GM18502 (cell line): Measurements from ENCODE around the gene RSPH1.

Experiments used
- ATAC-seq: cut with Tn5 transposase; IDR thresholded peaks from one replicate; pipeline ENCODE4 v1.9.1; 2021; ENCODE audit warnings: mild to moderate bottlenecking; ENCODE audit not compliant: unreplicated experiment, poor library complexity

Gene RSPH1

GRCh38 chr21:42513985-42514882 is 18.2 kb upstream of the RSPH1 start:
- ATAC-seq, result peak; percentile 52

- ATAC-seq, result peak; percentile 60
These were observed 17.3 kb upstream of the RSPH1 start, which contains the start of gene SLC37A1 for GRCh38 chr21:42513151-42513984. TSS of gene SLC37A1 (plus strand) at chr21:42513852. CDS start at chr21:42518455, 4,603 bp downstream.

- ATAC-seq, result no peak
These were observed 16.5 kb upstream of the RSPH1 start for GRCh38 chr21:42512346-42513034.

- no peak for ATAC-seq
These were observed 13.2 kb upstream of the RSPH1 start for GRCh38 chr21:42509244-42509643.

- no peak for ATAC-seq
These were observed 12.3 kb upstream of the RSPH1 start for GRCh38 chr21:42508371-42508770.

GRCh38 chr21:42507418-42507817 is 11.4 kb upstream of the RSPH1 start:
- no peak for ATAC-seq

GRCh38 chr21:42505090-42505726 is 9.2 kb upstream of the RSPH1 start:
- ATAC-seq, result peak; percentile 91

GRCh38 chr21:42503711-42504110 is 7.7 kb upstream of the RSPH1 start:
- ATAC-seq, result peak; percentile 51

- ATAC-seq, result no peak
These were observed 4.7 kb upstream of the RSPH1 start for GRCh38 chr21:42500736-42501135.

- no peak for ATAC-seq
These were observed 4.2 kb upstream of the RSPH1 start for GRCh38 chr21:42500225-42500624.

- no peak for ATAC-seq
These were observed 3.6 kb upstream of the RSPH1 start for GRCh38 chr21:42499444-42500112.

GRCh38 chr21:42498012-42498411 is 2.0 kb upstream of the RSPH1 start:
- ATAC-seq, result no peak

GRCh38 chr21:42496839-42497202 is 797 bp upstream of the RSPH1 start:
- ATAC-seq, result no peak

GRCh38 chr21:42495765-42496119 is 282 bp downstream of the RSPH1 start:
- peak; percentile 13 for ATAC-seq

GRCh38 chr21:42495027-42495426 is 997 bp downstream of the RSPH1 start:
- ATAC-seq, result no peak

GRCh38 chr21:42493109-42494060 is 2.6 kb downstream of the RSPH1 start:
- ATAC-seq, result no peak

- no peak for ATAC-seq
These were observed 3.8 kb downstream of the RSPH1 start for GRCh38 chr21:42492201-42492600.

- no peak for ATAC-seq
These were observed 4.7 kb downstream of the RSPH1 start for GRCh38 chr21:42491328-42491727.

GRCh38 chr21:42490720-42491119 is 5.3 kb downstream of the RSPH1 start:
- ATAC-seq, result no peak
